GM20000 (cell line): ENCODE results near the gene FHIT.

Experiments
- DNase-seq: peaks from one replicate; pipeline ENCODE4 v3.0.0; 2012; ENCODE audit warnings: low spot score
- TF ChIP-seq, protein P1 (sequence below): IDR thresholded peaks from 2 replicates; pipeline ENCODE4 v1.5.1; 2012; ENCODE audit warnings: mild to moderate bottlenecking, control low read depth; ENCODE audit errors: extremely low read depth, missing control alignments

The FHIT gene

DNA sequence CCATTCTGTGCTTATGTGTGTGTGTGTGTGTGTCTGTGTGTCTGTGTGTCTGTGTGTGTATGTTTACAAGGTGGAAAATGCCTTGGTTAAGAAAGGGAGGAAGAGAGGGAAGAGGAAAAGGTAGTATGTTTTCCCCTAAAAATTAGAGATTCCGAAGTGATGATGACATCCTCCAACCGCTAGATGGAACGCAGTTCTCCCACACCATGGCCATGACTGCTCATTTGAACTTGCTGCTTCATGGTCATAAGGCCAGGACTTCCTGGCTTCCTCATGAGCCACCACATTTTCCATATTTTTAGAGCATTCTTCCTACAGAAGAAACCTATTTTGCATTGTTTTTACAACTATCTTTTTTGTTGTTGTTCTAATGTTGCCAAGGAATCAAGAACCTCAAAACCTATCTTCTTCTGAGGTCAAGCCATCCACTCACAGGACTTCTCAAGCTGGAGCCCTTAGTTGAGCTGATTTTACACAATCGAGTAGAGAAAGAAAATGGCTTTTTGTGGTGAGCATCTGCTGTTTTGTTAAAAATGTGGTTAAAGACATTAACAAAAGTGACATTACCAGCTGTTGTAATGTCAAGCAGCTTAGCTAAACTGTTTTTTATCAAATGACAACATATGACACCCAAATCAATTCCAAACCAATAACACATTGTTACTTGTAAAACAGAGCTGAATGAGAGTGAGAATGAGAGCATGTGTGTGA, 1091.0 kb downstream of the FHIT start:
- no peak for DNase-seq
- TF ChIP-seq, protein P1, sequence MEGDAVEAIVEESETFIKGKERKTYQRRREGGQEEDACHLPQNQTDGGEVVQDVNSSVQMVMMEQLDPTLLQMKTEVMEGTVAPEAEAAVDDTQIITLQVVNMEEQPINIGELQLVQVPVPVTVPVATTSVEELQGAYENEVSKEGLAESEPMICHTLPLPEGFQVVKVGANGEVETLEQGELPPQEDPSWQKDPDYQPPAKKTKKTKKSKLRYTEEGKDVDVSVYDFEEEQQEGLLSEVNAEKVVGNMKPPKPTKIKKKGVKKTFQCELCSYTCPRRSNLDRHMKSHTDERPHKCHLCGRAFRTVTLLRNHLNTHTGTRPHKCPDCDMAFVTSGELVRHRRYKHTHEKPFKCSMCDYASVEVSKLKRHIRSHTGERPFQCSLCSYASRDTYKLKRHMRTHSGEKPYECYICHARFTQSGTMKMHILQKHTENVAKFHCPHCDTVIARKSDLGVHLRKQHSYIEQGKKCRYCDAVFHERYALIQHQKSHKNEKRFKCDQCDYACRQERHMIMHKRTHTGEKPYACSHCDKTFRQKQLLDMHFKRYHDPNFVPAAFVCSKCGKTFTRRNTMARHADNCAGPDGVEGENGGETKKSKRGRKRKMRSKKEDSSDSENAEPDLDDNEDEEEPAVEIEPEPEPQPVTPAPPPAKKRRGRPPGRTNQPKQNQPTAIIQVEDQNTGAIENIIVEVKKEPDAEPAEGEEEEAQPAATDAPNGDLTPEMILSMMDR: no peak

DNA sequence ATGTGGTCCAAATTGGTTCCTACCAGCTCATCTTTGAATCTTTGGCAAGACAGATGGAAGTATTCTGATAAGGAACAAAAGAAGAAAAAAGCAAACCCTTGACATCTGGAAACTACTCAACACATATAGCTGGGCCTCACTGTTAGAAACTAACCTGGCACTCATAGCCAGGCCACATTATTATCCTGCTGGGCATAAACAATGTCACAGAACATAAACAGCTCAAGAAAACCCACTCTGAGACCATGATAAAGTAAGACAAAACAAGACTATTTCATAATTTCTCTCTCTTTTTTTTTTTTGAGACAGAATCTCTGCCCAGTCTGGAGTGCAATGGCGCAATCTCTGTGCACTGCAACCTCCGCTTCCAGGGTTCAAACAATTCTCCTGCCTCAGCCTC, 1093.2 kb downstream of the FHIT start:
- TF ChIP-seq, protein P1: no peak
- no peak for DNase-seq

DNA sequence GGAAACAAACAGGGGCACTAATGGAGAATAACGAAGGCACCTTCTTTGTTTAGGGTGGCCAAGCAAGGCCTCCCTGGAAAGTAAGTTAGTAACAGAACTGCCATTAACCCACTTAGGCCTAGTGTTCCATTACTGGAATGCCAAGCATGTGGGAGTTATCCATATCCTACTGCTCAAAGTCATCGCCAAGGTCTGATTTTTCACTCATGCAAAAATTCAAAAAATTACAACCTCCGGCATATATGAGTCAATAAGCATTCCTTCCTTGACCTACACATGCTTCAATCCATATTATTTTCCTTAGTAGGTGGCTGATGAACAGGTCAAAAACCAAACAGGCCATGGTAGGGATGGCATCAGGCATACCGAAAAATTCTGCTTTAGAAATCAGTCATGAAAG, 1097.2 kb downstream of the FHIT start:
- no peak for DNase-seq
- TF ChIP-seq, protein P1: no peak

DNA sequence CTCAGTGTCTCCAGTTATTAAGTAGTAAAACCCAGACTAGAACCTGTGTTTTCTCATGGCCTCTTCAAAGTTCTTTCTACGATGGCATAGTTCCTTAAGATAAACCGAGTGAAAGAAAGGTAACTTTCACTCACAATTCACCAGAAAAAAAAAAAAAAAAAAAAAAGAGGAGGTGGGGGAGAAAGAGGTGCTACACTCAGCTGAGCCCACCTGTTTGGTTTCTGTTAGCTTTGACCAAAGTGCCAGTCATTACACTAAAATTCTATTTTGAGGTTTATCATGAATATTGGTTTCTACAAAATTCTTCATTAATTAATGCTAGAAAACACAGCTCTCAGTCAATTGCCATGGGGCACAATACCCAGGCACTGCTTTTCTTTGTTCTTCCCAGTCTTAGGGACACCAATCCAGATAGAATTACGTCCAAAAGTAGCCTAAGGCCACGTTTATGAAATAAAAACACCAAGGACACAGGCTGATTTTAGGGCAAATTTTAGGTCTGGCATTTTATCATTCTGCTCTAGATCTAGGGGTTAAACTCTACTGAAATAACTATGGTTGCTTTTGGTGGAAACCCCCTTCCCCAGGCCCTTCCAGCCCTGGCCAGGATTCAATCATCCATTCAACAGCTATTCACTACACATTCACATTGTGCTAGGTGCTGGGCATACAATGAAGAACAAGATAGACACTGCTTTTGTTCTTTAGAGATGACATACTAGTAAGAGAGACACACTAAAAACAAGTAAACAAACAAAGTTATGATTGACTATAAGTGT, 1097.8 kb downstream of the FHIT start:
- no peak for DNase-seq
- TF ChIP-seq, protein P1: no peak

DNA sequence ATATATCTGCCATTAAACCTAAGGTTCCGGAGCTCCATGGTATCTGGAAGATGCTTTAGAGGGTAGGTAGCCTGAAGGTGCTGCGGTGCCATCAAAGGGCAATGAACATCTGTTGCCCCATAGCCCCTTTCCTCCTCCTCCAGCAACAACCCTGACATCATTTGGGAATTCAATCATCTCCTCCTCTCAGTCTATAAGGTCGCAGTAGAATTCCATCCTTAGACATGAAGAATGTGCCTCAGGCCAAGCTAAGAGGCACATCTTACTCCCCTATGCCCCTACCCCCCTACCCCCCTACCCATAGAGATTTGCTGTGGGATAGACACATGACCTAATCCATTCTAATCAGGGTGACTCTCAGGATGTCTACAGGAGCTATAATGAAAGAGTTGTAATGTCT, 1101.8 kb downstream of the FHIT start:
- TF ChIP-seq, protein P1: no peak
- no peak for DNase-seq

DNA sequence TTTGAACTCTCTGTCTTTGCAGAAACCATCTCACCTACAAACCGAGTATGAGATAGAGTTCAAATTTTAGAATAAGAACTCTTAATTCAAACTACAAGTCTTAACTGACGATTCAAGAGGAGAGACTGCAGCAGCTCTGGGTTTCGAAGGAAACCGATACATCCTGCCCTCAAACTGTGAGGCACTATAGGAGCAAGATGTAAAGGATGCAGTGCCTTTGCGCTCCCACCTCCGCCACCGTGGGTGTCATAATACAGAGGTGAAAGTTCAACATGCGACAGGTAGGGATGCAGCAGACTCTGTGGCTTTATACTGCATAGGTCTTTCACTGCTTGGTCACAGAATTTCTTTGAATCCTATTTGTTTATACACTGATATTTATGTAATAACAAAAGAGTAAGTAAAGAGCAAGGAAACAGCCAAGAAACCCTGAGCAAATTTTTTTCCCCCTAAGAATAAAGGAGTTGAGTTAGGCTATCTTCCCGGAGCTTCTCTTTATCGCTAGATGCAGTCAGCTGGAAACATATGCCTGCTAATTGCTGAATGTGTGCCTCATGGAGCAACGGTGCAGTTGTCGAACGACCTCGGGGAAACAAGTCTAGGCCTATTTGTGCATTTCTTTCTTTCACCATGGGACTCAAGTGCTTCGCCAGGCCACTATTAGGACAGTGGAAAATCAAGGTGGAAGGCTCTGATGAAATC, 1103.9 kb downstream of the FHIT start:
- TF ChIP-seq, protein P1: no peak
- DNase-seq: no peak

DNA sequence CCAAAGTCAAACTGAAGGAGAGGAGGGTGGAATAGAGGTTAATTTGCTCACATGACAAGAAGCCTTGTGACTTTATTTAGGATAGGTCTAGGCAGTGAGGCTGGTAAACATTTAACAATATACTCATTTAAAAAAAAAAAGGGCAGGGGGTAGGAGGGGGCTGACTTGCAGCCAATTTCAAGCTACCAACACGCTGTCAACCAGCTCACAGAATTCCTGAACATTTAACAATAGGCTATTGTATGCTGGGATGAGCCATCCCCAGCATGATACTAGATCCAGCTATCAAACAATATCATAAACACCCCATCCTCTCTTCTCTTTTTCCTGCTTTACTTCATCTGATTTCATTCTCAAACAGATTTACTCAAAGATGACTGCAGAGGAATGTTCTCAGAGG, 1105.1 kb downstream of the FHIT start:
- TF ChIP-seq, protein P1: no peak
- DNase-seq: no peak
